ENCODE data around the gene NCDN.

Gene NCDN

DNA sequence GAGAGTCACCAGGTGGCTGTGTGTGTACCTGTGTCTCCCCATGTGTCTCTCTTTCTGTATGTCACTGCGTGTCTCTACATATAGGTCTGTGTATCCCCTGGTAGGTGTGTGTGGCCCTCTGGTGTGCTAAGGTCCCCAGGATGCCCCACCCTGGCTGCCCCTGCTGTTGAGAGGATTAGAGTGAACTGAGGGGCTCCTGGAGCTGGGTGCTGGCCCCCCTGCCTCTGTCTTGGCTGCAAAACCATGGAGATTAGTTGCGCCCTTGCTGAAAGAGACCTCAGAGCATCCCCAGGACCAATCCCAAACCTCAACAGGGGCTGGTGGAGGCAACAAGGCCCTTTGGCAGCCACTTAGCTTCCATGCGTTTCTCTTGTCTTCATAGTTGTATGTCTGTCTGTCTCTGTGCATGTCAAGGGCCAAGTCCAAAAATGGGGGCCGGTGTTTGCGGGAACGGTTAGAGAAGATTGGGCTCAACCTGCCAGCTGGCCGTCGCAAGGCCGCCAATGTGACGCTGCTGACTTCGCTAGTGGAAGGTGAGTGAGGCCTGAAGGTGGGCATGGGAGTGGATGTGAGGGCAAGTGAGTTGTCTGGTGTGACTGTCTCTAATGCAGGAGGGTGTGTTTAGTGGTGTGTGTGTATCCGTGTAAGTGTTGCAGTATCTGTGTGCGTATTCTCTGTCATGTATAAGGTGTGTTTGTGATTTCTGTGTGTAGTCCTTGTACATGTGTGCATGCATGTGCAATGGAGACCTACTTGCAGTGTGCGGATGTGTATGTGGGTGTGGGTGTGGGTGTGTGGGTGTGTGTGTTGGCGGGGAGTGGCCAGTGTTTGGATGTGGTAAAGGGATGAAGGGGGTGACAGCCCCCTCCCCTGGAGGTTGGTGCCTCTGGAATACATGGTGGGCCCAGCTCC is 32.2 kb downstream of the NCDN start:
- no peak for DNase-seq (ENCODE audit: extremely low read depth in 1 of 2, low read depth in 1 of 2)

DNA sequence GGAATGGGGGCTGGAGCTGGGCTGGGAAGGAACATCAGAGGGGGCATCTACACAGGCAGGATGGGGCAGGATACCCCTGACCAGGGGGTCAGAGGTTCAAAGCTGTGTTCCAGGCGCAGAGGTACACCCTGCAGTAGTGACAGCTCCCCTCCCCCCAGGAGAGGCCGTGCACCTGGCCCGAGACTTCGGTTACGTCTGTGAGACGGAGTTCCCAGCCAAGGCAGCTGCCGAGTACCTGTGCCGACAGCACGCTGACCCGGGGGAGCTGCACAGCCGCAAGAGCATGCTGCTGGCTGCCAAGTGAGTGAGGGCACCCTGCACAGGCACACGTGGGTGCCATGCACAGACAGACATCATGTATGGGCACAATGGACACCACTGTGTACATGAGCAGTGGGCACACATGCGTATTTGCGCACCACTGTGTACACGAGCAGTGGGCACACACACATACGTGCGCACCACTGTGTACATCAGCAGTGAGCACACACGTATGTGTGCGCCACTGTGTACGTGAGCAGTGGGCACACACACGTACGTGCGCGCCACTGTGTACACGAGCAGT is 33.0 kb downstream of the NCDN start:
- no peak for DNase-seq (ENCODE audit: extremely low read depth in 1 of 2, low read depth in 1 of 2)

- DNase-seq (ENCODE audit: extremely low read depth in 1 of 2, low read depth in 1 of 2) = no peak
Observed at GRCh38 chr1:35591211-35591610, 33.6 kb downstream of the NCDN start.

GRCh38 chr1:35592991-35593769 is 35.6 kb downstream of the NCDN start:
- DNase-seq (ENCODE audit: extremely low read depth in 1 of 2, low read depth in 1 of 2) = no peak

DNA sequence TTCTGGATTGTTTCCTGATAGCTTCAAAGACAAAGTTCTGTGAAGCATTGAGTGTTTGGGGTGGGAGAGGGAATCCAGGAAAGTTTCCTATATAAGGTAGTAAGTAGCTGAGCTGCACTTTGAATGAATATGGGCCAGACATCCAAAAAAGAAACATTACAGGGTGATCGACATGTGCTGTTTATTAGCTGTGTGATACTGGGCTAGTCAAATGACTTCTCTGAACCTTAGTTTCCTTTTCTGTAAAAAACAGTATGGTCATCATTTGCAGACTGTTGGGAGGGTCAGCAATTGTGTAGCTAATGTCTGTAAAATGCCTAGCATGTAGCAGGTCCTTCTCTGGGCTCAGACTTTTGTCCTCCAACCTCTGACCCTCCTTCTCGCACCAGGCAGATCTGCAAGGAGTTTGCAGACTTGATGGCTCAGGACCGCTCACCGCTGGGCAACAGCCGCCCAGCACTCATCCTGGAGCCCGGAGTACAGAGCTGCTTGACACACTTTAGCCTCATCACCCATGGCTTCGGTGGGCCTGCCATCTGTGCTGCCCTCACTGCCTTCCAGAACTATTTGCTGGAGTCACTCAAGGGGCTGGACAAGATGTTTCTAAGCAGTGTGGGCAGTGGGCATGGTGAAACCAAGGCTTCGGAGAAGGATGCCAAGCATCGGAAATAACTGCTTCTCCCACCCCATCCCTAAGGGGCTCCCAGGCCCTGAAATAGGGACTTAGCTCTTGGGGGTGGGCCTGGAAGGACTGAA is 36.6 kb downstream of the NCDN start:
- no peak for DNase-seq (ENCODE audit: extremely low read depth in 1 of 2, low read depth in 1 of 2)

DNA sequence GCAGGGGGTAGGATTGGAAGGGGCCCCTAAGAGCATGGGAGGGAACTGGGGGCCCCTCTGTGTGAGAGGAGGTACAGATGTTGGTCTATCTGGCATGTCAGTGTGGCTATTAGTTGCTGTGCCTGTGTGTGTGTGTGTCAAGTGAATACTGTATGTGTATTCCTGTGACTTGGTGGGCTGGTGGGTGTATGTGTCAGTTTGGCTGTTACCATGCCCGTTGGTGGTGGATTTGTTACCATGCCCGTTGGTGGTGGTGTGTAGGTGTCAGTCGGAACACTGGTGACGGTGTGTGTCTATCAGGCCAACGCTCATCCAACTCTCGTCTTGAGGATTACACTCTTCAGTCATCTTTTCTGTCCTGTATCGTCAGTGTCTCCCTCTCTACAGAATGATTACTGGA is 38.1 kb downstream of the NCDN start:
- no peak for DNase-seq (ENCODE audit: extremely low read depth in 1 of 2, low read depth in 1 of 2)

GRCh38 chr1:35597870-35598269 is 40.3 kb downstream of the NCDN start:
- no peak for DNase-seq (ENCODE audit: extremely low read depth in 1 of 2, low read depth in 1 of 2)

GRCh38 chr1:35598895-35599294 is 41.3 kb downstream of the NCDN start:
- no peak for DNase-seq (ENCODE audit: extremely low read depth in 1 of 2, low read depth in 1 of 2)

GRCh38 chr1:35599411-35599810 is 41.8 kb downstream of the NCDN start:
- no peak for DNase-seq (ENCODE audit: extremely low read depth in 1 of 2, low read depth in 1 of 2)

DNA sequence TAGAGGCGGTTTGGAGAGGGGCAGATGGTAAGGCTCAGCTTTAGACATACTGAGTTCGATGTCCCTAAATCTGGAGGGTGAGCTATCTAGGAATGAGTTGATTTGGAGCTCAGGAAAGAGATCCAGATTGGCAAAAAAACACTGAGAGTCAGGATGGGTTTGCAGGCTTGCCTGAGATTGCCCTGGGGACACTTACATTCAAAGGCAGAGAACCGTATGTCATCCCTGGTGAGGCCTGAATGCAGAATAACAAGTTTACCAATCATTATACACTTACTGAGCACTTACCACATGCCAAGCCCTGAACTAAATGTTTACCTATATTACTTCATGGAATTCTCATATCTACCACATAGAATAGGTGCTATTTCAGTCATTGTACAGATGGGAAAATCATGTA is 43.0 kb downstream of the NCDN start:
- DNase-seq (ENCODE audit: extremely low read depth in 1 of 2, low read depth in 1 of 2) = no peak

- no peak for DNase-seq (ENCODE audit: extremely low read depth in 1 of 2, low read depth in 1 of 2)
Observed at GRCh38 chr1:35603468-35603867, 45.9 kb downstream of the NCDN start.

DNA sequence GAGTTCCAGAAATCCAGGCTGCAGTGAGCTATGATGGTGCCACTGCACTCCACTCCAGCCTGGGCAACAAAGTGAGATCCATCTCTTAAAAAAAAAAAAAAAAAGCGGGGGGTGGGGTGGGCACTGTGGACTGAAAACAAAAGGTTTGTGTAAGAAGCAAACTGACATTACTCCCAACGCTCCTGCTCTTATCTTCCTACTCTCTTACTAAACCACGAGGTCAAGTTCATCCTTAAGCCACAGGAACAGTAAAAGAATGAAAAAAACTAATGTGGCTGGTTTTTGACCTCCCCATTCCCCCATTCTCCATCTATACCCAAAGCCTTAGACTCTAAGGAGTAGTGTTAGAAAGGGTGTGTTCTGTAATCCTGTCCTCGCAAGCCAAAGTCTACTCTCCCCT is 46.3 kb downstream of the NCDN start:
- no peak for DNase-seq (ENCODE audit: extremely low read depth in 1 of 2, low read depth in 1 of 2)

DNA sequence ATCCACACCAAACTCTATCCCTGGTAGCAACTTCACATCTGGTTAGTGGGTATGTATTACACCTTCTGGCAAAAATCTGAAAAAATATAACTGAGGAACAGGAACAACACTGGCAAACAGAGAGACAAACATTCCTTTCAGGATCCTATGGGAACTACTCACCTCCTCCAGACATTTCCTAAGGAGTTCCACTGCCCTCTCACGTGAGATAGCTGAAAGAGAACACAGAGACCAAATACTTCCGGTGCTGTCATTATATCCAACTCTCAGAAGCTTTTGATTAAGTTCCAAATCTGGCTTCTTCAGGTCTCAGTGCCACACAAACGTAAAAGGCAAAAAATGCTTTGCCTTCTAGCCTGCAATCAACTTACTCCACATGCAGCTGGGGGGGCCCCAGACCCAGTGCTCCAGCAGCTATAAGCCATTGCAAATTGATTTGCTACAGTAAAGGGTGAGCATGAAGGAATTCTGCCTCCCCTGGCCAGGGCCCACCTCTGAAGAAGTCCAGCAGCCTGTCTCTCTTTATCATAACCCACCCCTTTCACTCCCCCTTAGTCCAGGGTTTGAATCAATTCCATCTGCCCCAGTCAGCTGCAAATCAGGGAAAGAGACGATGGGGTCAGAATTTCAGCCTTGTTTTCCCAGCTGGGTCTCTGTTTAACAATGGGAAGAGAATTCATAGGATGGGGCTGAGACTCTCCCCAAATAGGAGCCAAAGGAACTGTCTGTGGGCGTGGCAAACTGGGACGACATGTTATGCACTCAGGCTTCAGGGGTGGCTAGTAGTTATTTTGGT is 47.7 kb downstream of the NCDN start:
- no peak for DNase-seq (ENCODE audit: extremely low read depth in 1 of 2, low read depth in 1 of 2)

DNA sequence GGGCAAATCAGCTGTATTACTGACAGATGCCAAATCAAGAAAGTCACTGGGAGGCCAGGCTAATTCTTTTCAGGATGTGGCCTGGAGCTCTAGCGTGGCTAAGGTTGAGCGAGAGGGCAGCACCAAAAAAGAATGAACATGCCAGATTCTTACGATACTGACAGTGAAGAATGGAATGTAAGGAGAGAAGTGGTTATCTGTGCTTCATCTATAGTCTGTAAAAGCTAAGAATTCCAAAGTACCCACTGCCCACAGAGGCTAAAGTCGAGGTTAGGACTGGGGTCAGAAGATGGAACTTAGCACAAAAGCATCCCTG is 48.2 kb downstream of the NCDN start:
- DNase-seq (ENCODE audit: extremely low read depth in 1 of 2, low read depth in 1 of 2) = no peak

GRCh38 chr1:35611655-35612054 is 54.1 kb downstream of the NCDN start:
- no peak for DNase-seq (ENCODE audit: extremely low read depth in 1 of 2, low read depth in 1 of 2)

DNA sequence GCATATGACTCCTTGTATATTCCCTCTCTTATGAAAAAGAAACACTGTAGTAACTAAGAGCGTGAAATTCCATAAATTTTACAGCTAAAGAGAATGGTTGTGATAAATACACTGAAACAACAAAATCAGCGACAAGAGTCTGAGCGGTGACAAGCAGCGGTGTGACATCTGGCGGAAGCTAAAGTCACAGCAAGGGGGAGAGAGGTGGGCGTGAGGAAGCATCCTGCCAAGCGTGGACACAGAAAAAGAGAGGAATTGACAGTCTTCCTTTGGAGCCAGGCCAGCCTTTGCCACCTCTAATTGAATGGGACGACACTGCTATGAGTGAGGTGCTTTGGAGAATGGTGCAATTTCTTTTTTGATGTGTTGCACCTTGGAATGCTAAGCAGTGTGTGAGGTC is 57.8 kb downstream of the NCDN start:
- no peak for DNase-seq (ENCODE audit: extremely low read depth in 1 of 2, low read depth in 1 of 2)

Data from stimulated activated CD8-positive, alpha-beta memory T cell treated with anti-CD3 and anti-CD28 coated beads, Interleukin-7, amount 100 ng/mL, for 48 hours (primary cell).